RWPE2 (cell line): ENCODE measurements around the gene BHLHE23.

Source experiments
- ATAC-seq: fragments of 200-7000 bp; cut with Tn5 transposase; 3 replicates; pipeline ENCODE4 v1.9.1; 2021; ENCODE audit warnings: low read depth
- DNase-seq: peaks from one replicate; pipeline ENCODE4 v3.0.0-alpha.2; 2020; ENCODE audit warnings: low spot score
- H3K27ac ChIP-seq: fragments of 450-650 bp; 2 replicates; pipeline ENCODE4 v1.5.1; 2017; ENCODE audit warnings: mild to moderate bottlenecking; ENCODE audit not compliant: poor library complexity, severe bottlenecking
- H3K27me3 ChIP-seq: fragments of 250-450 bp; sonication (Bioruptor Pico); 2 replicates; pipeline ENCODE4 v1.5.1; 2021; ENCODE audit warnings: mild to moderate bottlenecking, moderate library complexity; ENCODE audit not compliant: insufficient read depth, poor library complexity, severe bottlenecking
- H3K36me3 ChIP-seq: fragments of 250-450 bp; sonication (Bioruptor Pico); 2 replicates; pipeline ENCODE4 v1.5.1; 2020; ENCODE audit warnings: low read depth, mild to moderate bottlenecking, moderate library complexity
- H3K4me1 ChIP-seq: fragments of 250-450 bp; sonication (Bioruptor Pico); 2 replicates; pipeline ENCODE4 v1.5.1; 2021; ENCODE audit warnings: mild to moderate bottlenecking, moderate library complexity; ENCODE audit not compliant: insufficient read depth, poor library complexity, severe bottlenecking
- H3K4me3 ChIP-seq: fragments of 250-450 bp; sonication (Bioruptor Pico); 2 replicates; pipeline ENCODE4 v1.5.1; 2021; ENCODE audit warnings: mild to moderate bottlenecking, moderate library complexity; ENCODE audit not compliant: severe bottlenecking
- H3K9me3 ChIP-seq: fragments of 250-450 bp; sonication (Bioruptor Pico); 2 replicates; pipeline ENCODE4 v1.5.1; 2021; ENCODE audit warnings: mild to moderate bottlenecking, moderate library complexity; ENCODE audit not compliant: severe bottlenecking
- CTCF ChIP-seq: fragments of 450-650 bp; IDR thresholded peaks from one replicate; pipeline ENCODE4 v1.5.1; 2017; ENCODE audit warnings: mild to moderate bottlenecking, moderate library complexity; ENCODE audit not compliant: poor library complexity, severe bottlenecking

Gene BHLHE23

DNA sequence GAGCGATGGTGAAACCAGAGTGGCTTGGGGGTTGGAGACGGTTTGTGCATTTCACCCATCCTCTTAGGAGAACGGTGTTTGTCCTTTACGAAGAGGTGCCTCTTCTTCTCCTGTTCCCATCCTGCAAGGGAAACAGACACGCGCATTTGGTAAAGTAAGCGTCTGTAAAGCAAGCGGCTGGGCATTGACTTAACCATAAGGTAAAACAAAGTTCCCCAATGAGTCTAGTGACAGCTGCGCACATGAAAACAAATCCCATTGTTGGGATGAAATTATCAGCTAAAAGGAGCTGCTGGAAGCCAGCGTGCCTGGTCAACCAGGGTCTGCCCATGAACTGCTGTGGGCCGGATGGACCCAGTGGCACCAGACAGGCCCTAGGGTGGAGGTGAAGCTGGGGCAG lies 5.8 kb downstream of the BHLHE23 start:
- no peak for DNase-seq
- H3K36me3 ChIP-seq, result no peaks in the 10 kb centered on the region

GRCh38 chr20:63000036-63000435 lies 6.7 kb downstream of the BHLHE23 start:
- Histone ChIP-seq H3K4me3 (no peak overlapping the region), H3K9me3 (no peaks in the 10 kb centered on the region), H3K27me3 (peaks cover 100% of the 10 kb centered on the region), H3K27ac (no peak overlapping the region), H3K36me3 (no peaks in the 10 kb centered on the region), H3K4me1 (no peaks in the 10 kb centered on the region)
- DNase-seq, result no peak
- ATAC-seq, result no peak
- no peak for TF ChIP-seq CTCF

More for the DNA sequence above, 5.8 kb downstream of the BHLHE23 start:
- Histone ChIP-seq H3K9me3 (no peaks in the 10 kb centered on the region), H3K4me3 (no peak overlapping the region), H3K27ac (no peak overlapping the region), H3K4me1 (no peaks in the 10 kb centered on the region), H3K27me3 (peaks cover 100% of the 10 kb centered on the region)
- no peak for TF ChIP-seq CTCF
- ATAC-seq, result no peak

- Histone ChIP-seq H3K36me3 (no peaks in the 10 kb centered on the region), H3K4me1 (no peaks in the 10 kb centered on the region)
Measured at GRCh38 chr20:62999580-62999979, 7.2 kb downstream of the BHLHE23 start.

DNA sequence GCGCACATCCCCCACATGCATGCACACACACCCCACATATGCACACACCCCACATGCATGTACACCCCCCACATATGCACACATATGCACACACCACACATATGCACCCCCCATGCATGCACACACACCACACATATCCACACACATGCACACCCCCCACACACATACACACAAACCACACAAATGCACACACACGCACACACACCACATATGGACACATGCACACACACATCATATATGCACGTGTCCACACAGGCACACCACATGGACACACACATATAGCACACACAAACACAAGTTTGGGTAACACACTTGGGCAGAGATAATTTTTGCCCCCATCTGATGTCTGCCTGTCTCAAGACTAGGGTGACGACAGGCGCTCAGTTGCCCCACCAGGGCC lies 8.3 kb downstream of the BHLHE23 start:
- ATAC-seq (no peak), DNase-seq (no peak)
- Histone ChIP-seq H3K27me3 (peaks cover 97% of the 10 kb centered on the region), H3K4me1 (no peaks in the 10 kb centered on the region), H3K27ac (no peak overlapping the region), H3K36me3 (no peaks in the 10 kb centered on the region), H3K9me3 (no peaks in the 10 kb centered on the region), H3K4me3 (no peak overlapping the region)
- TF ChIP-seq CTCF, result no peak

More at GRCh38 chr20:62999580-62999979, 7.2 kb downstream of the BHLHE23 start:
- no peak overlapping the region for H3K4me3 ChIP-seq
- ATAC-seq (no peak), DNase-seq (no peak)
- H3K9me3 ChIP-seq, result no peaks in the 10 kb centered on the region
- no peak for TF ChIP-seq CTCF
- no peak overlapping the region for H3K27ac ChIP-seq
- peaks cover 100% of the 10 kb centered on the region for H3K27me3 ChIP-seq

- Histone ChIP-seq H3K4me1 (no peaks in the 10 kb centered on the region), H3K9me3 (no peaks in the 10 kb centered on the region), H3K4me3 (no peak overlapping the region), H3K27ac (no peak overlapping the region), H3K36me3 (no peaks in the 10 kb centered on the region), H3K27me3 (peaks cover 93% of the 10 kb centered on the region)
- ATAC-seq, result peak; percentile 20
- no peak for DNase-seq
- no peak for TF ChIP-seq CTCF
Measured at GRCh38 chr20:62997417-62998035, 9.2 kb downstream of the BHLHE23 start.
